Mucosa of descending colon (tissue), 3 donors: ENCODE results near the gene CHMP1B. TPM values are rescaled to one million over a fixed set of nuclear protein-coding genes. Genes with fewer than 3 reads are reported as not detected.

ENCODE experiments used
- ATAC-seq: fragments of 200-7000 bp; cut with Tn5 transposase; one replicate; pipeline ENCODE4 v1.9.1; 2020; ENCODE audit warnings: mild to moderate bottlenecking, moderate library complexity
- DNase-seq, 3 donors: peaks; one replicate each; pipeline ENCODE4 v3.0.0-alpha.2; 2020
- H3K36me3 ChIP-seq: fragments of 200-600 bp; one replicate; pipeline ENCODE4 v1.8.0; 2021; ENCODE audit warnings: low read depth, mild to moderate bottlenecking
- H3K4me1 ChIP-seq: fragments of 200-600 bp; one replicate; pipeline ENCODE4 v1.8.0; 2021; ENCODE audit warnings: low read depth, mild to moderate bottlenecking
- H3K4me3 ChIP-seq: fragments of 200-600 bp; one replicate; pipeline ENCODE4 v1.8.0; 2021; ENCODE audit warnings: mild to moderate bottlenecking
- H3K9me3 ChIP-seq: fragments of 200-600 bp; one replicate; pipeline ENCODE4 v1.8.0; 2021; ENCODE audit warnings: mild to moderate bottlenecking
- intact Hi-C, 2 donors: fragments of 100-400 bp; cut with DNase I in 1 of 2; cut with micrococcal nuclease in 1 of 2; formaldehyde crosslinking; loops; one replicate each; pipeline versions ENCODE4 v1.11.0 to v1.11.1; 2022; cut with DNase I, micrococcal nuclease
- total RNA-seq, 3 donors: library from RNA; stranded (reverse); fragmentation: NEBNext Ultra II Directional in 2 of 3; extraction: Animal tissue kit (Norgen Biotek cat#: 25700) in 2 of 3; gene quantifications; one replicate each; pipeline versions ENCODE4 v1.2.1 to v1.2.4, GENCODE V29; 2021 to 2023
- TF ChIP-seq, protein P1 (sequence below): fragments of 200-600 bp; IDR thresholded peaks from one replicate; pipeline ENCODE4 v1.8.0; 2022; ENCODE audit warnings: antibody characterized with exemption, mild to moderate bottlenecking
- donor health status: DM: no; HTN: no; CAD: no; lungs with moderate emphysema.
- donor health status: DM: no; HTN: no; CAD: no.
- donor health status: DM: no; HTN: yes; CAD: no.

The CHMP1B gene
- total RNA-seq, 3 donors from 2014 or later, result 60.9 to 88.3 (median 66.7) TPM

DNA sequence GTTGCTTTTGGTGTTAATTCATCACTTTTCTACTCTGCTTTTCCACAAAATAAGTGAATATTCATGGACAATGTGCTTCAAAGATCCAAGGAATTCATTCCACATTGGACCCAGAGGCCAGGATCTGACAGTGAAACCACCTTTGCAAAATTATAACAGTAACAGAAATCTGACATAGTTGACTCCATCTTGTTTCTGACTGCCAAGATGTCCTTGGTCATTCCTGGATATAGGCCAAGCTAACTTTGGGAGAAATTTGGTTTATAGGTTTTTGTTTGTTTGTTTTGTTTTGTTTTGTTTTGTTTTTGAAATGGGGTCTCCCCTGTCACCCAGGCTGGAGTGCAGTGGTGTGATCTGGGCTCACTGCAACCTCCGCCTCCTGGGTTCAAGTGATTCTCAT, 46.6 kb downstream of the CHMP1B start:
- DNase-seq, result no peak
- Histone ChIP-seq H3K4me3 (no peak overlapping the region), H3K36me3 (no peaks in the 10 kb centered on the region), H3K9me3 (no peaks in the 10 kb centered on the region), H3K4me1 (no peaks in the 10 kb centered on the region)
- TF ChIP-seq, protein P1, sequence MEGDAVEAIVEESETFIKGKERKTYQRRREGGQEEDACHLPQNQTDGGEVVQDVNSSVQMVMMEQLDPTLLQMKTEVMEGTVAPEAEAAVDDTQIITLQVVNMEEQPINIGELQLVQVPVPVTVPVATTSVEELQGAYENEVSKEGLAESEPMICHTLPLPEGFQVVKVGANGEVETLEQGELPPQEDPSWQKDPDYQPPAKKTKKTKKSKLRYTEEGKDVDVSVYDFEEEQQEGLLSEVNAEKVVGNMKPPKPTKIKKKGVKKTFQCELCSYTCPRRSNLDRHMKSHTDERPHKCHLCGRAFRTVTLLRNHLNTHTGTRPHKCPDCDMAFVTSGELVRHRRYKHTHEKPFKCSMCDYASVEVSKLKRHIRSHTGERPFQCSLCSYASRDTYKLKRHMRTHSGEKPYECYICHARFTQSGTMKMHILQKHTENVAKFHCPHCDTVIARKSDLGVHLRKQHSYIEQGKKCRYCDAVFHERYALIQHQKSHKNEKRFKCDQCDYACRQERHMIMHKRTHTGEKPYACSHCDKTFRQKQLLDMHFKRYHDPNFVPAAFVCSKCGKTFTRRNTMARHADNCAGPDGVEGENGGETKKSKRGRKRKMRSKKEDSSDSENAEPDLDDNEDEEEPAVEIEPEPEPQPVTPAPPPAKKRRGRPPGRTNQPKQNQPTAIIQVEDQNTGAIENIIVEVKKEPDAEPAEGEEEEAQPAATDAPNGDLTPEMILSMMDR, result no peak
- no peak for ATAC-seq
- intact Hi-C loops, result no loop called here

DNA sequence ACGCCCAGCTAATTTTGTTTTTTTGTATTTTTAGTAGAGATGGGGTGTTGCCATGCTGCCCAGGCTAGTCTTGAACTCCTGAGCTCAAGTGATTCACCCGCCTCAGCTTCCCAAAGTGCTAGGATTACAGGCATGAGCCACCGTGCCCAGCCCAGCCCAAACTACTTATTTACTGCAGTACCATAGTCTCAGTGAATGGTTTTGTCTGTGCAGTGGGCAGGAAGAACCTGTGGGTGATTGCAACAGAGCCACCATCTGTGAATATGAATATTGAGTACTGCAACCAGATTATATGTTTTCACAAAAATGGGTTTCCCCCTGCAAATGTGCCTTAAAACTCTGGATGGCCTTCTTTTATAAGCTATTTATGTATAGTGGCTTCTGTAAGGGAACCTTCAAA, 47.9 kb downstream of the CHMP1B start:
- Histone ChIP-seq H3K4me3 (no peak overlapping the region), H3K9me3 (no peaks in the 10 kb centered on the region), H3K36me3 (no peaks in the 10 kb centered on the region), H3K4me1 (no peaks in the 10 kb centered on the region)
- TF ChIP-seq, protein P1, result no peak
- no peak for ATAC-seq
- no peak for DNase-seq
- intact Hi-C loops, result no loop called here

DNA sequence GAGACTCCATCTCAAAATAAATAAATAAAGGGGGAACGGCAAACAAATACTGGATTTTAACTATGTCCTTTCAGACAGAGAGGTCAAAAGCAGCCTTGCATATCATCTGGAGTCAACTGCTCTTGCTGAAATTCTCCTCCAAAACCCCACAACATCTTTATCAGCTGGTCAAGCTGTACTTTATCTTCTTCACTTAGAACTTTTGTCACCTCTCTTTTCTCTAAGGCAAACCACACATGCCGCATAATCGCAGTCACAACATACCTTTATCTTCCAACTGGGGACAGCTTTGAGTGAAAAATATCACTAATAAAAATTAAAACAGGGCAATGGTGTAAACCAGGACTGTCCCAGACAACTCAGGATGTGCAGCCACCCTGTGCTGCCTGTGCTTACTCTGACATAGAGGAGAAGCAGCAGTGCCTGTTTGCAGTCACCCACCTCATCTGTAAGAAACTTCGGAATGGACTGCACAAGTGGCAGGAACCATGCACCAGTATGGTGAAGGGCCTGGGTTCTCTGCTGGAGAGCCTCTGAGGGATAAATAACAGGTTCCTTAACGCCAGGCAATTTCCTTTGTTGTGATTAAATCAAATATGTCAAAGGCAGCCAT, 50.7 kb downstream of the CHMP1B start:
- peaks cover under 1% of the 10 kb centered on the region for H3K4me1 ChIP-seq
- H3K4me3 ChIP-seq, result no peak overlapping the region
- DNase-seq (no peak), ATAC-seq (no peak)
- TF ChIP-seq, protein P1, result no peak
- H3K9me3 ChIP-seq, result no peaks in the 10 kb centered on the region
- no peaks in the 10 kb centered on the region for H3K36me3 ChIP-seq
- intact Hi-C loops, result loop anchor here (10.0 kb wide), 1 partner anchor 47 kb away; the partner anchor contains the start of gene CHMP1B (in 2 of the 2)

DNA sequence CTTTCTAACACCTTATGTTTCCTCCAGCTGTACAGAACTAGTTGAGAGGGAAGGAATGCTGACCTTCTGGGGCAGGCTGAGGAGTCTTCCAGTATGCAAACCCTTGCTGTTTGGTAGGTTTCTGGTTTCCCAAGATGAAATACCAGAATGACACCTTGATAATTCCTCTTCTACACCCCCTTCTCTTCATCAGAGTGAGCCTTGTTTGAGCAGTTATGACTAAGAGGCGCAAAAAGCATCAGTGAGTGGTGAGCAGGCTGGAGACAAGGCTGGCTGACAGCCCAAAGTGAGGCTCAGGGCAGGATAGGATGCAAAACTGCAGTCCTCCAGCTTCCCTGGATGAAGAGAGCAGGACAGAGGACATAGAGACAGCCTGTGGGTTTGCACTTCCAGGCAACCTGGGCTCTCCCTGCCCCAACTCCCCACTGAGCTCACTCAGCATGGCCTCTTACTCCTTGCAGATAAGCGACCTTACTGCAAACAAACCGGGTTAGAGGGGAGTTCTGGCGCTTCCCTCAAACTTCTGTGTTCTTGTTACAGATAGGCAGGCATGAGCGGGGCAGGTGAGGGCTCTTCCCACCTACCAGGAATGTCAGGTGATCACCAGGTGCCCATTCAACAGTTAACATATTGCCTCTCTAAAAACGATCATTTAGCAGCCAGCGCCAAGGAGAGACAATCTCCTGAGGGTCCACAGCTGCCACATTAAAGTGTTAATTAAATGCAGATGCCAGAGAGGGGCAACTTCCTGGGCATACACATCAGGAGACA, 51.5 kb downstream of the CHMP1B start:
- H3K36me3 ChIP-seq, result no peaks in the 10 kb centered on the region
- intact Hi-C loops, result loop anchor here (10.0 kb wide), 1 partner anchor 48 kb away; the partner anchor contains the start of gene CHMP1B (in 2 of the 2)
- no peaks in the 10 kb centered on the region for H3K9me3 ChIP-seq
- ATAC-seq (no peak), DNase-seq (no peak)
- H3K4me3 ChIP-seq, result no peak overlapping the region
- peaks cover 7% of the 10 kb centered on the region for H3K4me1 ChIP-seq
- TF ChIP-seq, protein P1, result no peak

Other genes with a start within 250 kb of the CHMP1B start
- not detected for gene SLC35G4, start 241.8 kb upstream of the CHMP1B start, total RNA-seq
- gene GNAL, start 162.1 kb upstream of the CHMP1B start, total RNA-seq, result 10 to 100 TPM in 1 of 3 donors, 1 to 10 TPM in 2; 4.7 to 20.7 (median 5.3) TPM
- 100 to 1,000 TPM in 1 of 3 donors, 10 to 100 TPM in 2; 56.7 to 103 (median 68.8) TPM for gene MPPE1, start 56.9 kb downstream of the CHMP1B start, total RNA-seq
- 100 to 1,000 TPM in 2 of 3 donors, 10 to 100 TPM in 1; 58.0 to 152 (median 117) TPM for gene IMPA2, start 130.1 kb downstream of the CHMP1B start, total RNA-seq
- gene ANKRD62, start 242.4 kb downstream of the CHMP1B start, total RNA-seq, result 1 to 10 TPM in 1 of 3 donors, under 1 TPM in 1, not detected in 1; 0.17 to 1.8 TPM